ENCODE data around the gene C5AR1.

GRCh38 chr19:47319923-47320871 is 10.5 kb downstream of the C5AR1 start:
- no peak for TF ChIP-seq CTCF (conservative IDR thresholded peaks at IDR 0.05; ENCODE audit: low read depth, low read length)
- TF ChIP-seq EZH2 (IDR thresholded peaks at IDR 0.05; ENCODE audit: borderline replicate concordance, low read depth, low read length, poor library complexity, severe bottlenecking) = no peak
